H9 (cell line): ENCODE results near the gene RNF141. TPM values are rescaled to one million over a fixed set of nuclear protein-coding genes. Genes with fewer than 3 reads are reported as not detected.

ENCODE experiments used
- DNase-seq: peaks from one replicate; pipeline ENCODE4 v3.0.0-alpha.2; 2017
- H2AFZ ChIP-seq: one replicate; pipeline ENCODE4 v1.6.1; 2013; ENCODE audit warnings: mild to moderate bottlenecking, low read length, control low read depth, moderate library complexity
- H2AK5ac ChIP-seq: 2 replicates; pipeline ENCODE4 v1.6.1; 2013; ENCODE audit warnings: low read length, control low read depth, mixed read lengths; ENCODE audit not compliant: insufficient read length
- H2BK120ac ChIP-seq: one replicate; pipeline ENCODE4 v1.6.1; 2013; ENCODE audit warnings: low read depth, mild to moderate bottlenecking, low read length, control low read depth, inconsistent platforms; ENCODE audit not compliant: poor library complexity, severe bottlenecking
- H2BK12ac ChIP-seq: 2 replicates; pipeline ENCODE4 v1.6.1; 2013; ENCODE audit warnings: low read length, control low read depth, mixed read lengths, low read depth; ENCODE audit not compliant: insufficient read length
- H2BK15ac ChIP-seq: 2 replicates; pipeline ENCODE4 v1.6.1; 2013; ENCODE audit warnings: low read depth, low read length, control low read depth
- H2BK20ac ChIP-seq: one replicate; pipeline ENCODE4 v1.6.1; 2013; ENCODE audit warnings: low read depth, mild to moderate bottlenecking, low read length, control low read depth, inconsistent platforms; ENCODE audit not compliant: poor library complexity, severe bottlenecking
- H2BK5ac ChIP-seq: 2 replicates; pipeline ENCODE4 v1.6.1; 2013; ENCODE audit warnings: low read length, control low read depth, mixed read lengths; ENCODE audit not compliant: insufficient read length
- H3K14ac ChIP-seq: 2 replicates; pipeline ENCODE4 v1.6.1; 2013; ENCODE audit warnings: low read length, control low read depth; ENCODE audit not compliant: insufficient read depth
- H3K18ac ChIP-seq: 2 replicates; pipeline ENCODE4 v1.6.1; 2013; ENCODE audit warnings: low read depth, mild to moderate bottlenecking, mixed read lengths, low read length, control low read depth; ENCODE audit not compliant: insufficient read length
- H3K23ac ChIP-seq: 2 replicates; pipeline ENCODE4 v1.6.1; 2013; ENCODE audit warnings: low read length, control low read depth, mixed read lengths, low read depth; ENCODE audit not compliant: insufficient read length
- H3K23me2 ChIP-seq: 2 replicates; pipeline ENCODE4 v1.6.1; 2013; ENCODE audit warnings: low read depth, mild to moderate bottlenecking, mixed read lengths, low read length, control low read depth; ENCODE audit not compliant: insufficient read length, poor library complexity, severe bottlenecking
- H3K27ac ChIP-seq: 2 replicates; pipeline ENCODE4 v1.5.1; 2013; ENCODE audit warnings: low read length, control low read depth, mixed read lengths, low read depth; ENCODE audit not compliant: insufficient read length
- H3K27me3 ChIP-seq: 2 replicates; pipeline ENCODE4 v1.6.1; 2013; ENCODE audit warnings: low read length, control low read depth, inconsistent platforms; ENCODE audit not compliant: insufficient read depth
- H3K4ac ChIP-seq: 2 replicates; pipeline ENCODE4 v1.6.1; 2013; ENCODE audit warnings: low read depth, mild to moderate bottlenecking, control low read depth, inconsistent platforms, low read length, moderate library complexity
- H3K4me1 ChIP-seq: 2 replicates; pipeline ENCODE4 v1.6.1; 2013; ENCODE audit warnings: low read length, control low read depth, inconsistent platforms; ENCODE audit not compliant: insufficient read depth
- H3K4me2 ChIP-seq: 2 replicates; pipeline ENCODE4 v1.6.1; 2013; ENCODE audit warnings: low read length, control low read depth, mixed read lengths; ENCODE audit not compliant: insufficient read length, insufficient read depth
- H3K56ac ChIP-seq: 2 replicates; pipeline ENCODE4 v1.6.1; 2013; ENCODE audit warnings: low read depth, mild to moderate bottlenecking, mixed read lengths, low read length, control low read depth; ENCODE audit not compliant: insufficient read length
- H3K79me1 ChIP-seq: 2 replicates; pipeline ENCODE4 v1.6.1; 2013; ENCODE audit warnings: low read depth, mild to moderate bottlenecking, moderate library complexity, low read length, control low read depth, inconsistent platforms; ENCODE audit not compliant: insufficient read depth, poor library complexity, severe bottlenecking
- H3K79me2 ChIP-seq: 2 replicates; pipeline ENCODE4 v1.6.1; 2013; ENCODE audit warnings: low read length, control low read depth, inconsistent platforms; ENCODE audit not compliant: insufficient read depth
- H3K9ac ChIP-seq: 2 replicates; pipeline ENCODE4 v1.6.1; 2013; ENCODE audit warnings: low read length, control low read depth, mixed read lengths; ENCODE audit not compliant: insufficient read length; ENCODE audit errors: extremely low read depth
- H3K9me3 ChIP-seq: one replicate; pipeline ENCODE4 v1.6.1; 2013; ENCODE audit warnings: low read depth, low read length, inconsistent platforms; ENCODE audit not compliant: control insufficient read depth
- H3T11ph ChIP-seq: one replicate; pipeline ENCODE4 v1.6.1; 2013; ENCODE audit warnings: mild to moderate bottlenecking, low read length, control low read depth, inconsistent platforms
- H4K20me1 ChIP-seq: one replicate; pipeline ENCODE4 v1.6.1; 2013; ENCODE audit not compliant: control insufficient read depth, insufficient read length, insufficient read depth
- H4K5ac ChIP-seq: 2 replicates; pipeline ENCODE4 v1.6.1; 2013; ENCODE audit warnings: low read depth, mild to moderate bottlenecking, mixed read lengths, low read length, control low read depth; ENCODE audit not compliant: insufficient read length
- H4K8ac ChIP-seq: replicated peaks from 2 replicates; pipeline ENCODE4 v1.6.1; 2013; ENCODE audit warnings: low read length, control low read depth, mixed read lengths, low read depth; ENCODE audit not compliant: insufficient read length
- H4K91ac ChIP-seq: 2 replicates; pipeline ENCODE4 v1.6.1; 2013; ENCODE audit warnings: low read depth, mild to moderate bottlenecking, moderate library complexity, mixed read lengths, low read length, control low read depth; ENCODE audit not compliant: insufficient read length
- H3K27ac Mint-ChIP-seq, 3 experiments: 2 replicates in 2 of 3; 3 replicates in 1 of 3; pipeline ENCODE4 v1.8.0; 2020 to 2021; ENCODE audit warnings: mixed read lengths in 3 of 3, mild to moderate bottlenecking in 1 of 3, moderate library complexity in 1 of 3
- H3K27me3 Mint-ChIP-seq: 2 replicates; pipeline ENCODE4 v1.8.0; 2021; ENCODE audit warnings: low read depth, mild to moderate bottlenecking, moderate library complexity, mixed read lengths
- H3K36me3 Mint-ChIP-seq, 3 experiments: 2 replicates in 2 of 3; 3 replicates in 1 of 3; pipeline ENCODE4 v1.8.0; 2020 to 2021; ENCODE audit warnings: low read depth in 3 of 3, mixed read lengths in 3 of 3; ENCODE audit not compliant: insufficient read depth in 1 of 3
- H3K4me1 Mint-ChIP-seq, 2 experiments: 2 replicates each; pipeline ENCODE4 v1.8.0; 2020; ENCODE audit warnings: mixed read lengths in 2 of 2
- H3K4me3 Mint-ChIP-seq, 2 experiments: 2 replicates in 1 of 2; 3 replicates in 1 of 2; pipeline ENCODE4 v1.8.0; 2020 to 2021; ENCODE audit warnings: mild to moderate bottlenecking in 2 of 2, mixed read lengths in 2 of 2, moderate library complexity in 1 of 2
- H3K9me3 Mint-ChIP-seq, 2 experiments: 2 replicates in 1 of 2; 3 replicates in 1 of 2; pipeline ENCODE4 v1.8.0; 2020; ENCODE audit warnings: mild to moderate bottlenecking in 2 of 2, mixed read lengths in 2 of 2, moderate library complexity in 1 of 2
- CTCF ChIP-seq: fragments of 200-600 bp; sonication (generic); conservative IDR thresholded peaks from 3 replicates; pipeline ENCODE4 v1.8.0; 2021; ENCODE audit warnings: antibody characterized with exemption, mild to moderate bottlenecking
- WGBS: extraction: QIAGEN DNeasy Blood & Tissue Kit; methylation state at CpG from one replicate; pipeline ENCODE4 v1.1.7; 2013; ENCODE audit warnings: missing lambda C conversion rate, low lambda C conversion rate, mixed read lengths; ENCODE audit not compliant: insufficient read length; ENCODE audit errors: extremely low coverage; 5-methylcytosine and 5-hydroxymethylcytosine counted together
- total RNA-seq: library from RNA; stranded (reverse); gene quantifications from 2 replicates; pipeline ENCODE4 v1.2.1, GENCODE V29; 2021

RNF141 gene
- total RNA-seq, 1 experiment from 2014 or later: 24.7 TPM

GRCh38 chr11:10481560-10482349 lies 59.2 kb downstream of the RNF141 start:
- no peaks in the 10 kb centered on the region for H3K4me1 Mint-ChIP-seq
- Histone ChIP-seq H3K4me1 (no peaks in the 10 kb centered on the region), H4K8ac (no peak overlapping the region), H3K23ac (no peak overlapping the region), H2BK5ac (no peak overlapping the region), H3K4ac (no peak overlapping the region), H3K27me3 (no peaks in the 10 kb centered on the region), H3K79me2 (no peaks in the 10 kb centered on the region), H3K23me2 (no peaks in the 10 kb centered on the region), H4K5ac (no peak overlapping the region), H3T11ph (no peak overlapping the region), H2BK120ac (no peak overlapping the region), H3K79me1 (no peaks in the 10 kb centered on the region), H3K9me3 (no peaks in the 10 kb centered on the region), H3K27ac (no peak overlapping the region), H2AK5ac (no peak overlapping the region), H2AFZ (no peak overlapping the region), H3K4me2 (no peak overlapping the region), H4K91ac (no peak overlapping the region), H2BK20ac (no peak overlapping the region), H3K56ac (no peak overlapping the region), H4K20me1 (no peaks in the 10 kb centered on the region), H3K18ac (no peak overlapping the region), H2BK15ac (no peak overlapping the region), H3K14ac (no peak overlapping the region), H3K9ac (no peak overlapping the region), H2BK12ac (no peak overlapping the region)
- H3K36me3 Mint-ChIP-seq: no peaks in the 10 kb centered on the region
- no peak overlapping the region for H3K4me3 Mint-ChIP-seq
- no CpG with 5 or more reads among the region's 16 CpGs for whole genome bisulfite sequencing
- no peaks in the 10 kb centered on the region for H3K27me3 Mint-ChIP-seq
- no peaks in the 10 kb centered on the region for H3K9me3 Mint-ChIP-seq
- no peak for TF ChIP-seq CTCF
- H3K27ac Mint-ChIP-seq: peak overlapping the region in 1 of 3 experiments; percentile 50; a peak in 2 of 7 replicates
- no peak for DNase-seq
